Measurements from ENCODE around the gene ZNF322. TPM values are rescaled to one million over a fixed set of nuclear protein-coding genes. Genes with fewer than 3 reads are reported as not detected.

ZNF322 gene
- total RNA-seq, 2 experiments from 2014 or later = 12.2 to 19.0 TPM

- no peak for DNase-seq (ENCODE audit: low spot score)
- H3K4me3 ChIP-seq (ENCODE audit: low read depth, low read length, poor library complexity, severe bottlenecking) = no peak overlapping the region
- H3K9me2 ChIP-seq (ENCODE audit: insufficient read depth, low read length) = no peaks in the 10 kb centered on the region
- no TSS peak for BruUV-seq (replicated peaks)
- H2AFZ ChIP-seq (ENCODE audit: low read length) = no peak overlapping the region
- H3K9me3 ChIP-seq (ENCODE audit: low read length) = no peaks in the 10 kb centered on the region
- peaks cover 14% of the 10 kb centered on the region for H3K36me3 ChIP-seq (ENCODE audit: insufficient read depth, low read length)
- TF ChIP-seq EZH2phosphoT487 (IDR thresholded peaks at IDR 0.05; ENCODE audit: borderline replicate concordance, low read depth, low read length) (no peak), CTCF (conservative IDR thresholded peaks at IDR 0.05; ENCODE audit: low read length) (no peak)
- intact Hi-C loops (cut with micrococcal nuclease; ENCODE audit: unreplicated experiment) = no loop called here
- no peak overlapping the region for H3K4me2 ChIP-seq (ENCODE audit: low read length)
- ChIA-PET POLR2A (interaction anchor here (1.0 to 1.8 kb wide), 3 partner anchors 9 to 263 kb away, joined by 4 to 7 read pairs (median 4); no protein-coding TSS in a partner anchor), CTCF (ENCODE audit: unreplicated experiment) (no interaction called here)
- H4K20me1 ChIP-seq (ENCODE audit: insufficient read depth, low read length) = 0 out of 2 replicates have a peak, but pooled peaks cover 7% of the 10 kb centered on the region
- peaks cover 24% of the 10 kb centered on the region for H3K79me2 ChIP-seq (ENCODE audit: insufficient read depth, low read depth, low read length)
- no peak overlapping the region for H3K27ac ChIP-seq (ENCODE audit: low read depth, low read length, poor library complexity, severe bottlenecking)
- peaks cover 30% of the 10 kb centered on the region for H3K4me1 ChIP-seq (ENCODE audit: insufficient read depth, low read length, poor library complexity, severe bottlenecking)
Observed at GRCh38 chr6:26594131-26594498, 65.4 kb downstream of the ZNF322 start.

GRCh38 chr6:26593278-26594130, 66.0 kb downstream of the ZNF322 start:
- BruUV-seq (replicated peaks) = no TSS peak
- POLR2A ChIA-PET = interaction anchor here (1.3 to 1.8 kb wide), 2 partner anchors 8 to 263 kb away, joined by 4 to 7 read pairs; no protein-coding TSS in a partner anchor

More at GRCh38 chr6:26593278-26594130, 66.0 kb downstream of the ZNF322 start:
- Histone ChIP-seq H2AFZ (ENCODE audit: low read length) (peak overlapping the region; percentile 49; the same call in 1 of the 2 replicates), H3K4me3 (ENCODE audit: low read depth, low read length, poor library complexity, severe bottlenecking) (no peak overlapping the region), H3K79me2 (ENCODE audit: insufficient read depth, low read depth, low read length) (peaks cover 18% of the 10 kb centered on the region), H4K20me1 (ENCODE audit: insufficient read depth, low read length) (0 out of 2 replicates have a peak, but pooled peaks cover 7% of the 10 kb centered on the region), H3K4me1 (ENCODE audit: insufficient read depth, low read length, poor library complexity, severe bottlenecking) (peaks cover 26% of the 10 kb centered on the region), H3K9me3 (ENCODE audit: low read length) (no peaks in the 10 kb centered on the region), H3K27ac (ENCODE audit: low read depth, low read length, poor library complexity, severe bottlenecking) (no peak overlapping the region), H3K4me2 (ENCODE audit: low read length) (no peak overlapping the region), H3K36me3 (ENCODE audit: insufficient read depth, low read length) (peaks cover 8% of the 10 kb centered on the region), H3K9me2 (ENCODE audit: insufficient read depth, low read length) (no peaks in the 10 kb centered on the region)
- DNase-seq (ENCODE audit: low spot score) = no peak
- intact Hi-C loops (cut with micrococcal nuclease; ENCODE audit: unreplicated experiment) = no loop called here
- no peak for TF ChIP-seq EZH2phosphoT487 (IDR thresholded peaks at IDR 0.05; ENCODE audit: borderline replicate concordance, low read depth, low read length)
- TF ChIP-seq CTCF (conservative IDR thresholded peaks at IDR 0.05; ENCODE audit: low read length) = no peak
- CTCF ChIA-PET (ENCODE audit: unreplicated experiment) = no interaction called here

Measured in OCI-LY7 (cell line).